Colonic mucosa (tissue), 4 donors: ENCODE measurements around the gene SELE. TPM values are rescaled to one million over a fixed set of nuclear protein-coding genes. Genes with fewer than 3 reads are reported as not detected.
"Not testable (repeated sequence)": the region's sequence is repeated elsewhere in the genome, so short reads cannot be mapped to it uniquely, and the experiment has no call there.

ENCODE experiments used
- DNase-seq: peaks from one replicate; pipeline ENCODE4 v3.0.0-alpha.2; 2020
- H3K27ac ChIP-seq: fragments of 200-600 bp; one replicate; pipeline ENCODE4 v1.8.0; 2021
- H3K27me3 ChIP-seq: fragments of 200-600 bp; one replicate; pipeline ENCODE4 v1.8.0; 2021
- H3K36me3 ChIP-seq: fragments of 200-600 bp; one replicate; pipeline ENCODE4 v1.8.0; 2021
- H3K4me1 ChIP-seq: fragments of 200-600 bp; one replicate; pipeline ENCODE4 v1.8.0; 2021; ENCODE audit warnings: mild to moderate bottlenecking
- H3K4me3 ChIP-seq: fragments of 200-600 bp; one replicate; pipeline ENCODE4 v1.8.0; 2021
- H3K9ac ChIP-seq, 2 donors: one replicate each; pipeline ENCODE4 v1.7.0; 2013; ENCODE audit warnings: control low read depth in 2 of 2, low read depth in 2 of 2, low read length in 2 of 2
- H3K9me3 ChIP-seq: fragments of 200-600 bp; one replicate; pipeline ENCODE4 v1.8.0; 2021
- intact Hi-C: fragments of 100-400 bp; cut with DNase I; formaldehyde crosslinking; loops from one replicate; pipeline ENCODE4 v1.14.1; 2022
- total RNA-seq, 2 donors: library from RNA; stranded (reverse); fragmentation: NEBNext Ultra II Directional in 1 of 2; extraction: Animal tissue kit (Norgen Biotek cat#: 25700) in 1 of 2; gene quantifications; one replicate each; pipeline ENCODE4 v1.2.1, GENCODE V29; 2021
- TF ChIP-seq, protein P1 (sequence below): fragments of 200-600 bp; IDR thresholded peaks from one replicate; pipeline ENCODE4 v1.8.0; 2022; ENCODE audit warnings: antibody characterized with exemption, mild to moderate bottlenecking
- donor health status: healthy.
- donor health status: DM: no; HTN: no; CAD: no.
- donor health status: DM: no; HTN: no; CAD: no.

SELE gene
- total RNA-seq, 2 donors from 2014 or later, result 0.20 to 4.0 TPM

DNA sequence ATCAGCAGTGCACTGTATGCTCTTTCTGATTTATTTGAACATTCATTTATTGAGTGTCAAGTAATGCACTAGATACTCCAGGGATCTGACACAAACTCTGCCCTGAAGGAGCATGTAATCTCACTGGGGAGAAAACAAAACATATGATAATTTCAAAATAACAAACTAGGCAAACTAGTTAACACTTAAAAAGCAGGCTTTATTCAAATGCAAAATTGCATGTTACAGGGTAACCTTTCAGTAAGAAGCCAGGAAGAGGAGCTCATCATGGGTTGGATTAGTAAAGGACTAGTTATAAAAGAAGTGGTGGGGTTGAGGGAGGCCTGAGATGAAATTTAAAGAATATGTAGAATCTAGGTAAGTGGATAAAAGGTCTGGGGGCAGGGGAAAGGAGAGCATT lies 43.4 kb downstream of the SELE start:
- no peaks in the 10 kb centered on the region for H3K9me3 ChIP-seq
- intact Hi-C loops, result no loop called here
- no peak overlapping the region for H3K4me3 ChIP-seq
- H3K27me3 ChIP-seq, result no peaks in the 10 kb centered on the region
- no peak overlapping the region for H3K9ac ChIP-seq
- no peak for DNase-seq
- TF ChIP-seq, protein P1, sequence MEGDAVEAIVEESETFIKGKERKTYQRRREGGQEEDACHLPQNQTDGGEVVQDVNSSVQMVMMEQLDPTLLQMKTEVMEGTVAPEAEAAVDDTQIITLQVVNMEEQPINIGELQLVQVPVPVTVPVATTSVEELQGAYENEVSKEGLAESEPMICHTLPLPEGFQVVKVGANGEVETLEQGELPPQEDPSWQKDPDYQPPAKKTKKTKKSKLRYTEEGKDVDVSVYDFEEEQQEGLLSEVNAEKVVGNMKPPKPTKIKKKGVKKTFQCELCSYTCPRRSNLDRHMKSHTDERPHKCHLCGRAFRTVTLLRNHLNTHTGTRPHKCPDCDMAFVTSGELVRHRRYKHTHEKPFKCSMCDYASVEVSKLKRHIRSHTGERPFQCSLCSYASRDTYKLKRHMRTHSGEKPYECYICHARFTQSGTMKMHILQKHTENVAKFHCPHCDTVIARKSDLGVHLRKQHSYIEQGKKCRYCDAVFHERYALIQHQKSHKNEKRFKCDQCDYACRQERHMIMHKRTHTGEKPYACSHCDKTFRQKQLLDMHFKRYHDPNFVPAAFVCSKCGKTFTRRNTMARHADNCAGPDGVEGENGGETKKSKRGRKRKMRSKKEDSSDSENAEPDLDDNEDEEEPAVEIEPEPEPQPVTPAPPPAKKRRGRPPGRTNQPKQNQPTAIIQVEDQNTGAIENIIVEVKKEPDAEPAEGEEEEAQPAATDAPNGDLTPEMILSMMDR, result no peak
- no peaks in the 10 kb centered on the region for H3K4me1 ChIP-seq
- no peaks in the 10 kb centered on the region for H3K36me3 ChIP-seq
- H3K27ac ChIP-seq, result no peak overlapping the region

DNA sequence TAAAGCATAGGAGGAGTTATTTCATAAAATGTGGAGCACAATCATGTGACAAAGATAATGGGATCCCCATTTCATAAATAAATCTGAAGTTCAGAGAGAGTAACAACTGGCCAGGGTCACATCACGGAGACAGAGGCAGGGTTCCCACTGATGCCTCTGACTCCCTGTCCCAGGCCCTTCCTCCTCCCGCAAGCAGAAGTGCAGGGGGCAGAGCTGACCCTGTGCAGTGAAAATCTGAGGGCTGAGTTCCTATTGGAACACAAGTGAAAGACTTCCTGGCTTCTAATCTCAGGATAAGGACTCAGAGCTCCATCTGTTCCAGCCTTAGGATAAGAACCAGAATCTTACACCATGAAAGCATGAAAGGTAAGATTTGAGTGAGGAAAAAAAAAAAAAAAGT lies 44.5 kb downstream of the SELE start:
- Histone ChIP-seq H3K4me1 (no peaks in the 10 kb centered on the region), H3K9me3 (no peaks in the 10 kb centered on the region), H3K9ac (no peak overlapping the region), H3K4me3 (no peak overlapping the region), H3K27ac (no peak overlapping the region), H3K27me3 (no peaks in the 10 kb centered on the region), H3K36me3 (no peaks in the 10 kb centered on the region)
- TF ChIP-seq, protein P1, result no peak
- no peak for DNase-seq
- intact Hi-C loops, result no loop called here

DNA sequence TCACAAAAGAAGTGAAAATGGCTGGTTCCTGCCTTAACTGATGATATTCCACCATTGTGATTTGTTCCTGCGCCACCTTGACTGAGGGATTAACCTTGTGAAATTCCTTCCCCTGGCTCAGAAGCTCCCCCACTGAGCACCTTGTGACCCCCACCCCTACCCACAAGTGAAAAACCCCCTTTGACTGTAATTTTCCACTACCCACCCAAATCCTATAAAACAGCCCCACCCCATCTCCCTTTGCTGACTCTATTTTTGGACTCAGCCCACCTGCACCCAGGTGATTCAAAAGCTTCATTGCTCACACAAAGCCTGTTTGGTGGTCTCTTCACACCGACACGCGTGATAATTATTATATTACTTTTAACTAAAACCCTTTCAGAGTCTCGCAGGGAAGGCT lies 45.5 kb downstream of the SELE start:
- DNase-seq, H3K9ac ChIP-seq, intact Hi-C loops, H3K4me1 ChIP-seq, H3K36me3 ChIP-seq, H3K27me3 ChIP-seq, H3K9me3 ChIP-seq, H3K4me3 ChIP-seq, H3K27ac ChIP-seq: not testable (repeated sequence)

DNA sequence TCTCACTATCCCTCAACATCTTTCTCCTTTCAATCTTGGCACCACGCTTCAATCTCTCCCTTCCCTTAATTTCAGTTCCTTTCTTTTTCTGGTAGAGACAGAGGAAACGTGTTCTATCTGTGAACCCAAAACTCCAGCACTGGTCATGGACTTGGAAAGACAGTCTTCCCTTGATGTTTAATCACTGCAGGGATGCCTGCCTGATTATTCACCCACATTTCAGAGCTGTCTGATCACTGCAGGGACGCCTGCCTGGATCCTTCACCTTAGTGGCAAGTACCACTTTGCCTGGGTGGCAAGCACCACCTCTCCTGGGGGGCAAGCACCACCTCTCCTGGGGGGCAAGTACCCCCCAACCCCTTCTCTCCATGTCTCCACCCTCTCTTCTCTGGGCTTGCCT lies 50.2 kb downstream of the SELE start:
- Histone ChIP-seq H3K27me3 (no peaks in the 10 kb centered on the region), H3K4me1 (no peaks in the 10 kb centered on the region), H3K9ac (no peak overlapping the region), H3K9me3 (no peaks in the 10 kb centered on the region), H3K36me3 (no peaks in the 10 kb centered on the region), H3K4me3 (no peak overlapping the region), H3K27ac (no peak overlapping the region)
- no peak for DNase-seq
- TF ChIP-seq, protein P1, result no peak
- intact Hi-C loops, result no loop called here

DNA sequence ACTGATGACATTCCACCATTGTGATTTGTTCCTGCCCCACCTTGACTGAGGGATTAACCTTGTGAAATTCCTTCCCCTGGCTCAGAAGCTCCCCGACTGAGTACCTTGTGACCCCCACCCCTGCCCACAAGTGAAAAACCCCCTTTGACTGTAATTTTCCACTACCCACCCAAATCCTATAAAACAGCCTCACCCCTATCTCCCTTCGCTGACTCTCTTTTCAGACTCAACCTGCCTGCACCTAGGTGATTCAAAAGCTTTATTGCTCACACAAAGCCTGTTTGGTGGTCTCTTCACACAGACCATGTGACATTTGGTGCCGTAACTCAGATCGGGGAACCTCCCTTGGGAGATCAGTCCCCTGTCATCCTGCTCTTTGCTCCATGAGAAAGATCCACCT lies 50.7 kb downstream of the SELE start:
- H3K4me1 ChIP-seq, H3K9me3 ChIP-seq, DNase-seq, intact Hi-C loops, H3K9ac ChIP-seq, H3K27me3 ChIP-seq, H3K27ac ChIP-seq, H3K36me3 ChIP-seq, H3K4me3 ChIP-seq: not testable (repeated sequence)

DNA sequence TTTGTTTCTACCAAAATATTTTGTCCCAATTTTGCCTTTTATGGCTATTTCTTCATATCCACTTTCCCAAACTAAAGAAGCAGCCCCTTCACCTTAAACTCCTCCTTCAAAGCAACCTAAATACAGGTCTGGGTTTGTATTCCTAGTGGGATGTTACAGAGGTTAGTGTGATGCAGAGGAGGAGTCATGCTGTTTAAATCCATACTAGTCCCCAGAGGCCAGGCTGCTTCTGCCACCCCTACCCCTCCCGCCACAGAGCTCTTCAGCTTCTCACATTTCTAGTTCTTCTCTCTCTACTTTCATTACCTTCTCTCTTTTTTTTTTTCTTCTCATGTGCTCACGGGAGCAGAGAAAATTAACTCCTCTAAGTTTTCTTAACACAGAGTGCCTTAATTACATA lies 51.8 kb downstream of the SELE start:
- Histone ChIP-seq H3K27ac (no peak overlapping the region), H3K27me3 (no peaks in the 10 kb centered on the region), H3K36me3 (no peaks in the 10 kb centered on the region), H3K9ac (no peak overlapping the region), H3K4me3 (no peak overlapping the region), H3K4me1 (no peaks in the 10 kb centered on the region), H3K9me3 (no peaks in the 10 kb centered on the region)
- intact Hi-C loops, result no loop called here
- DNase-seq, result no peak
- TF ChIP-seq, protein P1, result no peak

DNA sequence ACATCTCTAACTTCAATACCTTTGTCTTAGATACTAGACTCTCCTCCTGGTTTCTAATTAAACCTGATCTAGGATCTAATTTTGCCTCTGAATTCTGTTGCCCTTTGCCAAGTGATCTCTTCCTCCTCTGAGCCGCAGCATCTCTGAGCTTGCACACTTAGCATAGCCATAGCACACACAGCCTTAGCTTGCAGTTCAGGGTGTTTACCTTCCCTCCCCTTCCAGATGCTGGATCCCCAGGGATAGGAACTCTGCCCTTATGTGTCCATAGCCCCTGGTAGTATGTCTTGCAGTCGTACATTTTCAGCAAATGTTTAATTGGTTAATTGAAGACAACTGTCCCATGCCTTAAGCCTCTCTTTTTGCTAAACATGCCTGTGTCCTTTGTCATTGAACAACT lies 52.7 kb downstream of the SELE start:
- Histone ChIP-seq H3K9me3 (no peaks in the 10 kb centered on the region), H3K4me1 (no peaks in the 10 kb centered on the region), H3K4me3 (no peak overlapping the region), H3K9ac (no peak overlapping the region), H3K36me3 (no peaks in the 10 kb centered on the region), H3K27ac (no peak overlapping the region), H3K27me3 (no peaks in the 10 kb centered on the region)
- no peak for DNase-seq
- TF ChIP-seq, protein P1, result no peak
- intact Hi-C loops, result no loop called here
